Liver (tissue), 3 donors: ENCODE data around the gene SOX6.

Experiments
- EGR1 ChIP-seq, 2 donors: IDR thresholded peaks; 2 replicates each; pipeline ENCODE4 v1.6.1; 2016 to 2018; ENCODE audit warnings: antibody characterized with exemption in 2 of 2, low read depth in 2 of 2
- JUND ChIP-seq, 2 donors: IDR thresholded peaks; 2 replicates each; pipeline ENCODE4 v1.6.1; 2016; ENCODE audit warnings: antibody characterized with exemption in 2 of 2
- RAD21 ChIP-seq, 2 donors: IDR thresholded peaks; 2 replicates each; pipeline ENCODE4 v1.6.1; 2016; ENCODE audit warnings: antibody characterized with exemption in 2 of 2, mild to moderate bottlenecking in 2 of 2
- RXRA ChIP-seq, 2 donors: IDR thresholded peaks; 2 replicates each; pipeline ENCODE4 v1.6.1; 2017 to 2018; ENCODE audit warnings: antibody characterized with exemption in 2 of 2, mild to moderate bottlenecking in 1 of 2
- SP1 ChIP-seq: IDR thresholded peaks from 2 replicates; pipeline ENCODE4 v1.6.1; 2018; ENCODE audit warnings: antibody characterized with exemption, mild to moderate bottlenecking
- TAF1 ChIP-seq: conservative IDR thresholded peaks from 2 replicates; pipeline ENCODE4 v1.6.1; 2016; ENCODE audit warnings: antibody characterized with exemption, mild to moderate bottlenecking
- YY1 ChIP-seq: IDR thresholded peaks from 2 replicates; pipeline ENCODE4 v1.6.1; 2016; ENCODE audit warnings: antibody characterized with exemption, mild to moderate bottlenecking
- TF ChIP-seq, protein P1 (sequence below): fragments of 150-350 bp; IDR thresholded peaks from 2 replicates; pipeline ENCODE4 v1.5.1; 2017; ENCODE audit warnings: improper control_type of control experiment, low read depth, low read length; ENCODE audit not compliant: missing input control
- TF ChIP-seq, protein P2 (sequence below): IDR thresholded peaks from 2 replicates; pipeline ENCODE4 v1.6.1; 2016; ENCODE audit warnings: antibody characterized with exemption
- TF ChIP-seq, protein P3 (sequence below): IDR thresholded peaks from 2 replicates; pipeline ENCODE4 v1.6.1; 2016; ENCODE audit warnings: antibody characterized with exemption
- donor health status: healthy.
- donor health status: healthy.

DNA sequence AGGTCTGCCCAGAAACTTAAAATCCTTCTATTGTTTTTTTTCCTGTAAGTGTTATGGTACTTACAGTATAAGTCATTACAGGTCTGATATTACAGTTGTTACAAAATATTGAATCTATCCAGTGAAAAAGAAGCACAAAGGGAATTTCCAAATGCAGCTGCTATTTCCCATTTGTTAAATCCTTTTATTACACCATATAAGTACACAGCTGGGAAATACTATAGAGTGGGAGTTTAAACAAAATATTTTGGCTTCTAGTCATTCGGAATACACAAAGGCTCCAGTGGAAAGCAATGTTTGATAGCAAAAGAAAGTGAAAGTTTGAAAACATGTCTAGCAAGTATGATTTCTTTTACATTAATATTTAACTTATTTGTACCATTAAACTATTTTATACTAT, 18.0 kb downstream of the SOX6 start:
- TF ChIP-seq JUND (IDR thresholded peaks at IDR 0.05): no peak
- TF ChIP-seq RAD21 (IDR thresholded peaks at IDR 0.05): no peak
- TF ChIP-seq, protein P1, sequence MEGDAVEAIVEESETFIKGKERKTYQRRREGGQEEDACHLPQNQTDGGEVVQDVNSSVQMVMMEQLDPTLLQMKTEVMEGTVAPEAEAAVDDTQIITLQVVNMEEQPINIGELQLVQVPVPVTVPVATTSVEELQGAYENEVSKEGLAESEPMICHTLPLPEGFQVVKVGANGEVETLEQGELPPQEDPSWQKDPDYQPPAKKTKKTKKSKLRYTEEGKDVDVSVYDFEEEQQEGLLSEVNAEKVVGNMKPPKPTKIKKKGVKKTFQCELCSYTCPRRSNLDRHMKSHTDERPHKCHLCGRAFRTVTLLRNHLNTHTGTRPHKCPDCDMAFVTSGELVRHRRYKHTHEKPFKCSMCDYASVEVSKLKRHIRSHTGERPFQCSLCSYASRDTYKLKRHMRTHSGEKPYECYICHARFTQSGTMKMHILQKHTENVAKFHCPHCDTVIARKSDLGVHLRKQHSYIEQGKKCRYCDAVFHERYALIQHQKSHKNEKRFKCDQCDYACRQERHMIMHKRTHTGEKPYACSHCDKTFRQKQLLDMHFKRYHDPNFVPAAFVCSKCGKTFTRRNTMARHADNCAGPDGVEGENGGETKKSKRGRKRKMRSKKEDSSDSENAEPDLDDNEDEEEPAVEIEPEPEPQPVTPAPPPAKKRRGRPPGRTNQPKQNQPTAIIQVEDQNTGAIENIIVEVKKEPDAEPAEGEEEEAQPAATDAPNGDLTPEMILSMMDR: no peak
- TF ChIP-seq TAF1: no peak
- TF ChIP-seq SP1: no peak
- TF ChIP-seq, protein P2, sequence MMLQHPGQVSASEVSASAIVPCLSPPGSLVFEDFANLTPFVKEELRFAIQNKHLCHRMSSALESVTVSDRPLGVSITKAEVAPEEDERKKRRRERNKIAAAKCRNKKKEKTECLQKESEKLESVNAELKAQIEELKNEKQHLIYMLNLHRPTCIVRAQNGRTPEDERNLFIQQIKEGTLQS: no peak
- TF ChIP-seq, protein P3, sequence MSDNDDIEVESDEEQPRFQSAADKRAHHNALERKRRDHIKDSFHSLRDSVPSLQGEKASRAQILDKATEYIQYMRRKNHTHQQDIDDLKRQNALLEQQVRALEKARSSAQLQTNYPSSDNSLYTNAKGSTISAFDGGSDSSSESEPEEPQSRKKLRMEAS: no peak
- TF ChIP-seq RXRA (IDR thresholded peaks at IDR 0.05): no peak
- no peak for TF ChIP-seq YY1
- no peak for TF ChIP-seq EGR1 (IDR thresholded peaks at IDR 0.05; ENCODE audit: low read depth in 2 of 2)
